OCI-LY1 (cell line): ENCODE data around the gene CTDNEP1.

Experiments
- H2AFZ ChIP-seq: fragments of 200-600 bp; sonication (generic), shearing (Covaris generic); 2 replicates; pipeline ENCODE4 v1.6.0; 2014; ENCODE audit warnings: antibody characterized with exemption, mild to moderate bottlenecking, low read length
- H3F3A ChIP-seq: fragments of 200-600 bp; sonication (generic), shearing (Covaris generic); 2 replicates; pipeline ENCODE4 v1.6.0; 2014; ENCODE audit warnings: mild to moderate bottlenecking, antibody characterized with exemption, low read length, moderate library complexity; ENCODE audit not compliant: insufficient read depth
- H3K27ac ChIP-seq: fragments of 200-600 bp; sonication (generic); 2 replicates; pipeline ENCODE4 v1.5.1; 2014; ENCODE audit warnings: low read length, mixed run types, mild to moderate bottlenecking, low read depth; ENCODE audit not compliant: poor library complexity, severe bottlenecking
- H3K27me3 ChIP-seq: fragments of 200-600 bp; sonication (generic); 2 replicates; pipeline ENCODE4 v1.6.0; 2014; ENCODE audit warnings: antibody characterized with exemption, mild to moderate bottlenecking, low read length, moderate library complexity; ENCODE audit not compliant: insufficient read depth
- H3K36me3 ChIP-seq: fragments of 200-600 bp; sonication (generic); 2 replicates; pipeline ENCODE4 v1.6.1; 2014; ENCODE audit warnings: mild to moderate bottlenecking, antibody characterized with exemption, low read length, moderate library complexity, mixed read lengths; ENCODE audit not compliant: insufficient read depth
- H3K4me1 ChIP-seq: fragments of 200-600 bp; sonication (generic); 2 replicates; pipeline ENCODE4 v1.5.1; 2014; ENCODE audit warnings: mild to moderate bottlenecking, low read length, moderate library complexity; ENCODE audit not compliant: insufficient read depth, severe bottlenecking
- H3K4me2 ChIP-seq: fragments of 200-600 bp; sonication (generic), shearing (Covaris generic); 2 replicates; pipeline ENCODE4 v1.6.1; 2014; ENCODE audit warnings: low read length
- H3K4me3 ChIP-seq: fragments of 200-600 bp; sonication (generic); 2 replicates; pipeline ENCODE4 v1.5.1; 2014; ENCODE audit warnings: low read length, low read depth, mild to moderate bottlenecking, mixed read lengths; ENCODE audit not compliant: poor library complexity, severe bottlenecking
- H3K79me2 ChIP-seq: fragments of 200-600 bp; shearing (Covaris generic); 2 replicates; pipeline ENCODE4 v1.6.1; 2016; ENCODE audit warnings: mixed run types, low read length, mixed read lengths; ENCODE audit not compliant: insufficient read depth
- H3K9ac ChIP-seq: fragments of 200-600 bp; sonication (generic), shearing (Covaris generic); 2 replicates; pipeline ENCODE4 v1.6.1; 2014; ENCODE audit warnings: mild to moderate bottlenecking, low read length, mixed read lengths
- H3K9me2 ChIP-seq: fragments of 200-600 bp; sonication (generic), shearing (Covaris generic); 2 replicates; pipeline ENCODE4 v1.6.1; 2014; ENCODE audit warnings: low read depth, mild to moderate bottlenecking, low read length, mixed read lengths
- H3K9me3 ChIP-seq: fragments of 200-600 bp; shearing (Covaris generic); 2 replicates; pipeline ENCODE4 v1.6.1; 2014; ENCODE audit warnings: low read length, mixed read lengths
- H4K20me1 ChIP-seq: fragments of 200-600 bp; sonication (generic), shearing (Covaris generic); 2 replicates; pipeline ENCODE4 v1.6.0; 2016; ENCODE audit warnings: mild to moderate bottlenecking, low read length; ENCODE audit not compliant: insufficient read depth
- CTCF ChIP-seq: fragments of 200-600 bp; sonication (generic), shearing (Covaris generic); IDR thresholded peaks from 2 replicates; pipeline ENCODE4 v1.5.1; 2017; ENCODE audit warnings: mild to moderate bottlenecking, antibody characterized with exemption, low read length, moderate library complexity, mixed read lengths
- EZH2 ChIP-seq: fragments of 200-600 bp; sonication (generic), shearing (Covaris generic); IDR thresholded peaks from 2 replicates; pipeline ENCODE4 v1.8.0; 2017; ENCODE audit warnings: borderline replicate concordance, mixed run types, mild to moderate bottlenecking, antibody characterized with exemption, low read length, moderate library complexity, mixed read lengths

CTDNEP1 gene

GRCh38 chr17:7196651-7197401 is 54.7 kb downstream of the CTDNEP1 start:
- Histone ChIP-seq H4K20me1 (no peaks in the 10 kb centered on the region), H3K9me3 (no peaks in the 10 kb centered on the region), H3K4me1 (no peaks in the 10 kb centered on the region), H3K27me3 (peaks cover 11% of the 10 kb centered on the region; the same call in 1 of the 2 replicates), H3K4me2 (no peak overlapping the region), H3K4me3 (no peak overlapping the region), H3K36me3 (no peaks in the 10 kb centered on the region), H2AFZ (no peak overlapping the region), H3F3A (no peaks in the 10 kb centered on the region), H3K9me2 (no peaks in the 10 kb centered on the region), H3K9ac (no peak overlapping the region), H3K79me2 (no peaks in the 10 kb centered on the region), H3K27ac (no peak overlapping the region)
- TF ChIP-seq CTCF = no peak
- TF ChIP-seq EZH2 = no peak

GRCh38 chr17:7195971-7196370 is 55.6 kb downstream of the CTDNEP1 start:
- H3K36me3 ChIP-seq = no peaks in the 10 kb centered on the region
- no peak overlapping the region for H3K27ac ChIP-seq
- H3K4me1 ChIP-seq = no peaks in the 10 kb centered on the region
- TF ChIP-seq EZH2 (no peak), CTCF (no peak)
- no peak overlapping the region for H3K9ac ChIP-seq
- peaks cover 11% of the 10 kb centered on the region; the same call in 1 of the 2 replicates for H3K27me3 ChIP-seq
- no peaks in the 10 kb centered on the region for H4K20me1 ChIP-seq
- H2AFZ ChIP-seq = no peak overlapping the region
- no peaks in the 10 kb centered on the region for H3K9me3 ChIP-seq
- no peaks in the 10 kb centered on the region for H3K9me2 ChIP-seq
- no peaks in the 10 kb centered on the region for H3K79me2 ChIP-seq
- no peaks in the 10 kb centered on the region for H3F3A ChIP-seq
- no peak overlapping the region for H3K4me3 ChIP-seq
- no peak overlapping the region for H3K4me2 ChIP-seq
